ENCODE data around the gene PRM3. TPM values are rescaled to one million over a fixed set of nuclear protein-coding genes. Genes with fewer than 3 reads are reported as not detected.

Gene PRM3
- total RNA-seq, 1 donor from 2014 or later = not detected

GRCh38 chr16:11296351-11296705 is 22.9 kb upstream of the PRM3 start:
- Mint-ChIP-seq H3K4me1 (ENCODE audit: low read depth, unreplicated experiment) (peaks cover 2% of the 10 kb centered on the region), H3K9me3 (ENCODE audit: unreplicated experiment) (peaks cover 3% of the 10 kb centered on the region), H3K27ac (ENCODE audit: unreplicated experiment) (no peak overlapping the region), H3K27me3 (ENCODE audit: unreplicated experiment) (peaks cover 6% of the 10 kb centered on the region), H3K36me3 (ENCODE audit: unreplicated experiment) (no peaks in the 10 kb centered on the region), H3K4me3 (ENCODE audit: unreplicated experiment) (no peak overlapping the region)
- TF ChIP-seq CTCF (IDR thresholded peaks at IDR 0.05; ENCODE audit: partially characterized antibody, unreplicated experiment) = no peak
- no peak for DNase-seq

GRCh38 chr16:11295672-11296071 is 22.2 kb upstream of the PRM3 start:
- Mint-ChIP-seq H3K9me3 (ENCODE audit: unreplicated experiment) (peaks cover 3% of the 10 kb centered on the region), H3K36me3 (ENCODE audit: unreplicated experiment) (no peaks in the 10 kb centered on the region), H3K27me3 (ENCODE audit: unreplicated experiment) (peaks cover 6% of the 10 kb centered on the region), H3K4me1 (ENCODE audit: low read depth, unreplicated experiment) (peaks cover 2% of the 10 kb centered on the region), H3K27ac (ENCODE audit: unreplicated experiment) (no peak overlapping the region), H3K4me3 (ENCODE audit: unreplicated experiment) (no peak overlapping the region)
- DNase-seq = no peak
- TF ChIP-seq CTCF (IDR thresholded peaks at IDR 0.05; ENCODE audit: partially characterized antibody, unreplicated experiment) = no peak

- H3K36me3 Mint-ChIP-seq (ENCODE audit: unreplicated experiment) = peaks cover 5% of the 10 kb centered on the region
- no peak overlapping the region for H3K27ac Mint-ChIP-seq (ENCODE audit: unreplicated experiment)
- peaks cover 2% of the 10 kb centered on the region for H3K9me3 Mint-ChIP-seq (ENCODE audit: unreplicated experiment)
Observed at GRCh38 chr16:11292076-11292748, 18.8 kb upstream of the PRM3 start.

GRCh38 chr16:11291091-11291703 is 17.8 kb upstream of the PRM3 start:
- TF ChIP-seq CTCF (IDR thresholded peaks at IDR 0.05; ENCODE audit: partially characterized antibody, unreplicated experiment) = no peak
- peaks cover 2% of the 10 kb centered on the region for H3K9me3 Mint-ChIP-seq (ENCODE audit: unreplicated experiment)
- peaks cover 5% of the 10 kb centered on the region for H3K36me3 Mint-ChIP-seq (ENCODE audit: unreplicated experiment)
- H3K27ac Mint-ChIP-seq (ENCODE audit: unreplicated experiment) = no peak overlapping the region
- no peaks in the 10 kb centered on the region for H3K4me1 Mint-ChIP-seq (ENCODE audit: low read depth, unreplicated experiment)
- no peak for DNase-seq
- peaks cover 3% of the 10 kb centered on the region for H3K27me3 Mint-ChIP-seq (ENCODE audit: unreplicated experiment)
- no peak overlapping the region for H3K4me3 Mint-ChIP-seq (ENCODE audit: unreplicated experiment)

More at GRCh38 chr16:11292076-11292748, 18.8 kb upstream of the PRM3 start:
- no peaks in the 10 kb centered on the region for H3K4me1 Mint-ChIP-seq (ENCODE audit: low read depth, unreplicated experiment)
- H3K27me3 Mint-ChIP-seq (ENCODE audit: unreplicated experiment) = peaks cover 6% of the 10 kb centered on the region
- no peak for TF ChIP-seq CTCF (IDR thresholded peaks at IDR 0.05; ENCODE audit: partially characterized antibody, unreplicated experiment)
- no peak for DNase-seq
- H3K4me3 Mint-ChIP-seq (ENCODE audit: unreplicated experiment) = no peak overlapping the region
